ENCODE data around the gene NANS. TPM values are rescaled to one million over a fixed set of nuclear protein-coding genes. Genes with fewer than 3 reads are reported as not detected.
"Not testable (repeated sequence)": the region's sequence is repeated elsewhere in the genome, so short reads cannot be mapped to it uniquely, and the experiment has no call there.

The NANS gene
- polyA plus RNA-seq, 4 donors = 57.0 to 120 (median 75.6) TPM

DNA sequence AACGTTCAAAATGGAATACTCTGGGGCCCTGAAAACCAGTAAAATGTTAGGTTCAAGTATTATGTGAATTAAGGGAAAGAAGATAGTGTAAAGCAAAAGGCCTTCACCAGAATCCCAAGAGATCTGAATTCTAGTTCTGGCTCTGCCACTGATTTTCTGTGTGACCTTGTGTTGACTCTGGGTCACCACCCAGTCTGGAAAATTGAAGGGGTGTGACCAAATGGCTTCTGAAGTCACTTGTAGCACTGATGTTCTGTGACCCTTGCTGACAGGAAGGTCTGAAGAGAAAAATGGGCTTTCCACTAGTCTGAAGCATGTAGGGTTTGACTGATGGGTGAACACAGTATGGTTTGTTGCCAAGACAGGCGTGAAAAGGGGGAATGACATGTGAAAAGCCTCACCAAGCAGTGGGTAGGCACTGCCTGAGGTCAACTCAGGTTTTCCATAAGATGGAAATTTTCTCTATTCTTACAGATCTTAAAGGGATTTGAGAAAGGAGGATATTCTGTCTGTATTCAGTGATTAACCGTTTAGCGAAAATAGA is 40.3 kb upstream of the NANS start:
- FAIRE-seq = no peak
- Histone ChIP-seq H3K9me3 (ENCODE audit: control insufficient read depth in 2 of 2, insufficient read depth in 1 of 2, low read depth in 1 of 2, low read length in 1 of 2) (no peaks in the 10 kb centered on the region), H3K36me3 (ENCODE audit: control insufficient read depth in 3 of 3, insufficient read depth in 2 of 3, low read depth in 1 of 3, low read length in 3 of 3) (peaks cover 6 to 49% (median 20%) of the 10 kb centered on the region in 3 donors), H3K4me3 (ENCODE audit: low read depth in 1 of 3, low read length in 3 of 3) (no peak overlapping the region), H3K27ac (ENCODE audit: low read depth in 1 of 3, low read length in 2 of 3) (no peak overlapping the region), H3K27me3 (ENCODE audit: control insufficient read depth in 3 of 3, insufficient read depth in 3 of 3, low read length in 3 of 3) (no peaks in the 10 kb centered on the region), H3K4me1 (ENCODE audit: control insufficient read depth in 3 of 3, insufficient read depth in 2 of 3, low read depth in 1 of 3, low read length in 2 of 3) (peaks cover 0 to 19% (median 0%) of the 10 kb centered on the region in 3 donors)
- no peak for DNase-seq
- WGBS, 3 donors = 83 to 95% (median 92%) methylated on average over 4 of the region's 4 CpGs

DNA sequence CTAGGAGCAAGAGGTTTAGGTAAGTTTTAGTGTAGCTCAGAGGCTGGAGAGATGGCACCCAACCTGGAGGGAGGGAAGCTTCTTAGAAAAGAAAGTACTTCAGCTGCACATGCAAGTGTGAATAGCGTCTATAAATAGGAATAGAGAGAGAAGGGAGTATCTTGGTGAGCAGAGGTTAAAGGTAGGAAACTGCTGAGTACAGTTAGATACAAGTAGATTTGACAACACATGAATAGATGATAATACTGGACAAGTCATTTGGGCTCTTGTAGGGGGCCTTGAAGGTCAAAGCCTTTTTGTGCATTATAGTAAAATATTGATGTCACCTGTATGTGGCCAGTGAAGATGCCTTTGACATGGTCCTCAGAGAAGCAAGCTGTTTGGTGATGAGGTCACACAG is 39.2 kb upstream of the NANS start:
- peak in 1 of 2 donors; percentile 11 for DNase-seq
- Histone ChIP-seq H3K36me3 (ENCODE audit: control insufficient read depth in 3 of 3, insufficient read depth in 2 of 3, low read depth in 1 of 3, low read length in 3 of 3) (peaks cover 3 to 55% (median 18%) of the 10 kb centered on the region in 3 donors), H3K4me1 (ENCODE audit: control insufficient read depth in 3 of 3, insufficient read depth in 2 of 3, low read depth in 1 of 3, low read length in 2 of 3) (peaks cover 0 to 19% (median 0%) of the 10 kb centered on the region in 3 donors), H3K27ac (ENCODE audit: low read depth in 1 of 3, low read length in 2 of 3) (peak overlapping the region in 1 of 3 donors; percentile 32), H3K9me3 (ENCODE audit: control insufficient read depth in 2 of 2, insufficient read depth in 1 of 2, low read depth in 1 of 2, low read length in 1 of 2) (no peaks in the 10 kb centered on the region), H3K4me3 (ENCODE audit: low read depth in 1 of 3, low read length in 3 of 3) (no peak overlapping the region), H3K27me3 (ENCODE audit: control insufficient read depth in 3 of 3, insufficient read depth in 3 of 3, low read length in 3 of 3) (no peaks in the 10 kb centered on the region)
- no peak for FAIRE-seq
- 54 to 72% (median 56%) methylated on average over 1 of the region's 1 CpG for WGBS, 3 donors

GRCh38 chr9:98018347-98018746 is 38.2 kb upstream of the NANS start:
- Histone ChIP-seq H3K27ac (ENCODE audit: low read depth in 1 of 3, low read length in 2 of 3) (no peak overlapping the region), H3K27me3 (ENCODE audit: control insufficient read depth in 3 of 3, insufficient read depth in 3 of 3, low read length in 3 of 3) (no peaks in the 10 kb centered on the region), H3K36me3 (ENCODE audit: control insufficient read depth in 3 of 3, insufficient read depth in 2 of 3, low read depth in 1 of 3, low read length in 3 of 3) (peaks cover 1 to 47% (median 16%) of the 10 kb centered on the region in 3 donors), H3K4me3 (ENCODE audit: low read depth in 1 of 3, low read length in 3 of 3) (no peak overlapping the region), H3K4me1 (ENCODE audit: control insufficient read depth in 3 of 3, insufficient read depth in 2 of 3, low read depth in 1 of 3, low read length in 2 of 3) (peaks cover 0 to 19% (median 0%) of the 10 kb centered on the region in 3 donors), H3K9me3 (ENCODE audit: control insufficient read depth in 2 of 2, insufficient read depth in 1 of 2, low read depth in 1 of 2, low read length in 1 of 2) (no peaks in the 10 kb centered on the region)
- FAIRE-seq (no peak), DNase-seq (no peak)
- WGBS, 3 donors = 77 to 82% (median 82%) methylated on average over 5 of the region's 5 CpGs

- peak overlapping the region in 2 of 3 donors; percentile 66 to 71 for H3K27ac ChIP-seq (ENCODE audit: low read depth in 1 of 3, low read length in 2 of 3)
- DNase-seq (no peak), FAIRE-seq (no peak)
- peaks cover 1 to 39% (median 16%) of the 10 kb centered on the region in 3 donors for H3K36me3 ChIP-seq (ENCODE audit: control insufficient read depth in 3 of 3, insufficient read depth in 2 of 3, low read depth in 1 of 3, low read length in 3 of 3)
- WGBS, 3 donors = 82 to 87% (median 86%) methylated on average over 4 of the region's 4 CpGs
- H3K27me3 ChIP-seq (ENCODE audit: control insufficient read depth in 3 of 3, insufficient read depth in 3 of 3, low read length in 3 of 3) = no peaks in the 10 kb centered on the region
- H3K4me3 ChIP-seq (ENCODE audit: low read depth in 1 of 3, low read length in 3 of 3) = no peak overlapping the region
- no peaks in the 10 kb centered on the region for H3K9me3 ChIP-seq (ENCODE audit: control insufficient read depth in 2 of 2, insufficient read depth in 1 of 2, low read depth in 1 of 2, low read length in 1 of 2)
- H3K4me1 ChIP-seq (ENCODE audit: control insufficient read depth in 3 of 3, insufficient read depth in 2 of 3, low read depth in 1 of 3, low read length in 2 of 3) = peaks cover 0 to 19% (median 0%) of the 10 kb centered on the region in 3 donors
Measured at GRCh38 chr9:98019098-98019497, 37.4 kb upstream of the NANS start.

DNA sequence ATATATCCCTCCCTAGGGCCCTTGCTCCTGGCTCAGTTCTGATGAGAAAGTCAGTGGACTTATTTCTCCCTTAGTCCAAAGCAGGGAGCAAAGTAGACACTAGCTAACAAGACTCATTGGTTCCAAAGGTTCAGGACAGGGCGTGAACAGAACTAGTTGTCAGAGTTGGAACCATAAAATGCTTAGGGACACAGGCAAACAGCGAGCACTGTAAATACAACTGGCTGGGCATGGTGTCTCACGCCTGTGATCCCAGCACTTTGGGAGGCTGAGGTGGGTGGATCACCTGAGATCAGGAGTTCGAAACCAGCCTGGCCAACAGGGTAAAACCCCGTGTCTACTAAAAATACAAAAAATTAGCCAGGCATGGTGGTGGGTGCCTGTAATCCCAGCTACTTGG is 36.7 kb upstream of the NANS start:
- 26 to 65% (median 48%) methylated on average over 5 of the region's 5 CpGs for WGBS, 3 donors
- peaks cover 1 to 33% (median 16%) of the 10 kb centered on the region in 3 donors for H3K36me3 ChIP-seq (ENCODE audit: control insufficient read depth in 3 of 3, insufficient read depth in 2 of 3, low read depth in 1 of 3, low read length in 3 of 3)

GRCh38 chr9:98020476-98021145 is 35.9 kb upstream of the NANS start:
- no peak overlapping the region for H3K4me3 ChIP-seq (ENCODE audit: low read depth in 1 of 3, low read length in 3 of 3)
- FAIRE-seq (no peak), DNase-seq (no peak)
- WGBS, 3 donors = 93 to 98% (median 96%) methylated on average over 8 of the region's 8 CpGs
- H3K4me1 ChIP-seq (ENCODE audit: control insufficient read depth in 3 of 3, insufficient read depth in 2 of 3, low read depth in 1 of 3, low read length in 2 of 3) = peaks cover 0 to 19% (median 0%) of the 10 kb centered on the region in 3 donors
- H3K27ac ChIP-seq (ENCODE audit: low read depth in 1 of 3, low read length in 2 of 3) = peak overlapping the region in 1 of 3 donors; percentile 55
- no peaks in the 10 kb centered on the region for H3K27me3 ChIP-seq (ENCODE audit: control insufficient read depth in 3 of 3, insufficient read depth in 3 of 3, low read length in 3 of 3)
- no peaks in the 10 kb centered on the region for H3K9me3 ChIP-seq (ENCODE audit: control insufficient read depth in 2 of 2, insufficient read depth in 1 of 2, low read depth in 1 of 2, low read length in 1 of 2)
- H3K36me3 ChIP-seq (ENCODE audit: control insufficient read depth in 3 of 3, insufficient read depth in 2 of 3, low read depth in 1 of 3, low read length in 3 of 3) = peaks cover 1 to 33% (median 16%) of the 10 kb centered on the region in 3 donors

More for the DNA sequence above, 36.7 kb upstream of the NANS start:
- not testable (repeated sequence) for H3K4me3 ChIP-seq (ENCODE audit: low read depth in 1 of 3, low read length in 3 of 3); H3K27me3 ChIP-seq (ENCODE audit: control insufficient read depth in 3 of 3, insufficient read depth in 3 of 3, low read length in 3 of 3); FAIRE-seq; H3K9me3 ChIP-seq (ENCODE audit: control insufficient read depth in 2 of 2, insufficient read depth in 1 of 2, low read depth in 1 of 2, low read length in 1 of 2)
- peak; percentile 85 to 98 for DNase-seq
- H3K27ac ChIP-seq (ENCODE audit: low read depth in 1 of 3, low read length in 2 of 3) = peak overlapping the region; percentile 3 to 71 (median 66)
- peaks cover 0 to 19% (median 0%) of the 10 kb centered on the region in 3 donors for H3K4me1 ChIP-seq (ENCODE audit: control insufficient read depth in 3 of 3, insufficient read depth in 2 of 3, low read depth in 1 of 3, low read length in 2 of 3)

DNA sequence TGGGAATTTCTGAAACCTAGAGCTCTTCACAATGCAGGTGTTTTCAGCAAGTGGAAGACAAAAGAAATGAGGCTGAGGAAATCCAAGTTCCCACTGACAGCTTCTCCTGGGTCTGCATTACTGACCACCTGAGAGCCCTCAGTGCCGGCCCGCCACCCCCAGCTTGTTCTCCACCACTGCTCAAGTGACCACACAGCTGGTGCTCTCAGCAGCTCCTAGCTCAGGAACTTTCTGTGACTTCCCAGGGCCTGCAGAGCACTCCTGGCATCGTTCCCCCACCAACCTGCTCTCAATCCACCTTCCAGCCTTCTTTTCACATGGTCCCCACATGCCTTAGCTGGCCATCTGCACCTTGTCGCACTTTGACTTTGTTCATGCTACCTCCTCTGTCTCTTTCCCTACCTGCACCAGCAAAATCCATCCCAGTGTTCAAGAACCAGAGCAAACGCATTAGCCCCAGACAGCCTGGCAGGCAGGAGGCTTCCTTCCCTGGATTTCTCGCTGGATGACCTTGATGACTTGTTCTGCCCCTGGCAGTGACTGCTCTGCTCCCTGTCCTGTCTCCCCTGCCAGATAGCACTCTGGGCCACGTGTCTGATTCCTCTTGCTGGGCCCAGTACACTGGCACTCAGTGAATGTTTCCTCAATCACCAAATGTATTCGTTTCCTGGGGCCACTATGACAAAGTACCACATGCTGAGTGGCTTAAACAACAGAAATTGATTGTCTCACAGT is 35.1 kb upstream of the NANS start:
- Histone ChIP-seq H3K4me1 (ENCODE audit: control insufficient read depth in 3 of 3, insufficient read depth in 2 of 3, low read depth in 1 of 3, low read length in 2 of 3) (peaks cover 0 to 19% (median 0%) of the 10 kb centered on the region in 3 donors), H3K36me3 (ENCODE audit: control insufficient read depth in 3 of 3, insufficient read depth in 2 of 3, low read depth in 1 of 3, low read length in 3 of 3) (peaks cover 1 to 29% (median 14%) of the 10 kb centered on the region in 3 donors), H3K4me3 (ENCODE audit: low read depth in 1 of 3, low read length in 3 of 3) (no peak overlapping the region), H3K27ac (ENCODE audit: low read depth in 1 of 3, low read length in 2 of 3) (no peak overlapping the region), H3K9me3 (ENCODE audit: control insufficient read depth in 2 of 2, insufficient read depth in 1 of 2, low read depth in 1 of 2, low read length in 1 of 2) (no peaks in the 10 kb centered on the region), H3K27me3 (ENCODE audit: control insufficient read depth in 3 of 3, insufficient read depth in 3 of 3, low read length in 3 of 3) (no peaks in the 10 kb centered on the region)
- DNase-seq (no peak), FAIRE-seq (no peak)
- WGBS, 3 donors = 85 to 88% (median 85%) methylated on average over 8 of the region's 8 CpGs

DNA sequence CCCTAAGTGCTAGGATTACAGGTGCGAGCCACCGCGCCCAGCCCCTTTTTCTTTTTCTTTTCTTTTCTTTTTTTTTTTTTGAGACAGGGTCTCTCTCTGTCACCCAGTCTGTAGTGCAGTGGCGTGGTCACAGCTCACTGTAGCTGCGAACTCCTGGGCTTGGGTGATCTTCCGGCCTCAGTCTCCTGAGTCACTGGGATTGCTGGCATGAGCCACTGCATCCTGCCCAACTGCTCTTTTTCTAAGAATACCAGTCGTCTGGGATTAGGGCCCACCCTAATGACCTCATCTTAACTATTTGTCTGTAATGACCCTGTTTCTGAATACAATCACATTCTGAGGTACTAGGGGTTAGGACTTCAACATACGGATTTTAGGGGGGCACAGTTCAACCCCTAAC is 34.1 kb upstream of the NANS start:
- Histone ChIP-seq H3K27me3 (ENCODE audit: control insufficient read depth in 3 of 3, insufficient read depth in 3 of 3, low read length in 3 of 3) (no peaks in the 10 kb centered on the region), H3K36me3 (ENCODE audit: control insufficient read depth in 3 of 3, insufficient read depth in 2 of 3, low read depth in 1 of 3, low read length in 3 of 3) (peaks cover 0 to 29% (median 12%) of the 10 kb centered on the region in 3 donors), H3K9me3 (ENCODE audit: control insufficient read depth in 2 of 2, insufficient read depth in 1 of 2, low read depth in 1 of 2, low read length in 1 of 2) (no peaks in the 10 kb centered on the region), H3K4me3 (ENCODE audit: low read depth in 1 of 3, low read length in 3 of 3) (no peak overlapping the region), H3K27ac (ENCODE audit: low read depth in 1 of 3, low read length in 2 of 3) (no peak overlapping the region), H3K4me1 (ENCODE audit: control insufficient read depth in 3 of 3, insufficient read depth in 2 of 3, low read depth in 1 of 3, low read length in 2 of 3) (peaks cover 0 to 19% (median 0%) of the 10 kb centered on the region in 3 donors)
- no peak for DNase-seq
- 84 to 88% (median 88%) methylated on average over 8 of the region's 8 CpGs for WGBS, 3 donors
- FAIRE-seq = no peak

Measured in small intestine (tissue), 7 donors.